ENCODE measurements around the gene AGMO. TPM values are rescaled to one million over a fixed set of nuclear protein-coding genes. Genes with fewer than 3 reads are reported as not detected.

Gene AGMO
- total RNA-seq, 2 donors from 2014 or later = 0.37 to 0.47 TPM

GRCh38 chr7:15402436-15403136 lies 159.2 kb downstream of the AGMO start:
- no peak for DNase-seq
- Histone ChIP-seq H3K9me3 (no peaks in the 10 kb centered on the region), H3K27ac (no peak overlapping the region), H3K9ac (ENCODE audit: low read depth in 2 of 2, low read length in 2 of 2) (no peak overlapping the region), H3K4me1 (no peaks in the 10 kb centered on the region), H3K36me3 (no peaks in the 10 kb centered on the region), H3K4me3 (no peak overlapping the region), H3K27me3 (no peaks in the 10 kb centered on the region)
- TF ChIP-seq CTCF (IDR thresholded peaks at IDR 0.05) = no peak
- intact Hi-C loops (cut with DNase I) = no loop called here

GRCh38 chr7:15400440-15400839 lies 161.4 kb downstream of the AGMO start:
- TF ChIP-seq CTCF (IDR thresholded peaks at IDR 0.05) = no peak

GRCh38 chr7:15399441-15399840 lies 162.4 kb downstream of the AGMO start:
- DNase-seq = no peak
- no peaks in the 10 kb centered on the region for H3K27me3 ChIP-seq
- intact Hi-C loops (cut with DNase I) = no loop called here
- H3K27ac ChIP-seq = no peak overlapping the region
- no peaks in the 10 kb centered on the region for H3K4me1 ChIP-seq
- no peaks in the 10 kb centered on the region for H3K36me3 ChIP-seq
- no peak overlapping the region for H3K4me3 ChIP-seq
- no peak for TF ChIP-seq CTCF (IDR thresholded peaks at IDR 0.05)
- H3K9me3 ChIP-seq = no peaks in the 10 kb centered on the region
- no peak overlapping the region for H3K9ac ChIP-seq (ENCODE audit: low read depth in 2 of 2, low read length in 2 of 2)

More at GRCh38 chr7:15400440-15400839, 161.4 kb downstream of the AGMO start:
- Histone ChIP-seq H3K9ac (ENCODE audit: low read depth in 2 of 2, low read length in 2 of 2) (no peak overlapping the region), H3K4me3 (no peak overlapping the region), H3K27ac (no peak overlapping the region), H3K27me3 (no peaks in the 10 kb centered on the region), H3K4me1 (no peaks in the 10 kb centered on the region), H3K9me3 (no peaks in the 10 kb centered on the region), H3K36me3 (no peaks in the 10 kb centered on the region)
- no peak for DNase-seq
- intact Hi-C loops (cut with DNase I) = no loop called here

GRCh38 chr7:15397922-15398760 lies 163.7 kb downstream of the AGMO start:
- no peaks in the 10 kb centered on the region for H3K4me1 ChIP-seq
- intact Hi-C loops (cut with DNase I) = no loop called here
- H3K4me3 ChIP-seq = no peak overlapping the region
- no peak overlapping the region for H3K27ac ChIP-seq
- no peaks in the 10 kb centered on the region for H3K9me3 ChIP-seq
- H3K27me3 ChIP-seq = no peaks in the 10 kb centered on the region
- H3K9ac ChIP-seq (ENCODE audit: low read depth in 2 of 2, low read length in 2 of 2) = no peak overlapping the region
- no peak for TF ChIP-seq CTCF (IDR thresholded peaks at IDR 0.05)
- H3K36me3 ChIP-seq = no peaks in the 10 kb centered on the region
- no peak for DNase-seq

- no peaks in the 10 kb centered on the region for H3K4me1 ChIP-seq
- no peaks in the 10 kb centered on the region for H3K36me3 ChIP-seq
- H3K9me3 ChIP-seq = no peaks in the 10 kb centered on the region
- H3K27me3 ChIP-seq = no peaks in the 10 kb centered on the region
- H3K9ac ChIP-seq (ENCODE audit: low read depth in 2 of 2, low read length in 2 of 2) = no peak overlapping the region
- DNase-seq = no peak
- TF ChIP-seq CTCF (IDR thresholded peaks at IDR 0.05) = no peak
- intact Hi-C loops (cut with DNase I) = no loop called here
- H3K4me3 ChIP-seq = no peak overlapping the region
- no peak overlapping the region for H3K27ac ChIP-seq
Measured at GRCh38 chr7:15397159-15397550, 164.7 kb downstream of the AGMO start.

Measured in colonic mucosa (tissue), 4 donors.